Right lobe of liver (tissue), 4 donors: ENCODE data around the gene OLA1.

Experiments
- CTCF ChIP-seq, 4 donors: fragments of 200-600 bp in 3 of 4; fragments of 450-650 bp in 1 of 4; IDR thresholded peaks; one replicate each; pipeline versions ENCODE4 v1.5.1 to v1.8.0; 2016 to 2022; ENCODE audit warnings: antibody characterized with exemption in 4 of 4, mild to moderate bottlenecking in 2 of 4
- POLR2A ChIP-seq: fragments of 450-650 bp; IDR thresholded peaks from one replicate; pipeline ENCODE4 v1.6.1; 2017; ENCODE audit warnings: antibody characterized with exemption, mild to moderate bottlenecking
- donor health status: DM: no; HTN: no; CAD: no.
- donor health status: DM: no; HTN: no; CAD: no.
- donor health status: DM: no; HTN: yes; CAD: no.

GRCh38 chr2:174266288-174266687 is 18.0 kb upstream of the OLA1 start:
- TF ChIP-seq POLR2A (no peak), CTCF (IDR thresholded peaks at IDR 0.05) (no peak)
